Neuronal stem cell (in vitro differentiated cells): ENCODE data around the gene IGF1R.
A peak's percentile ranks its signal among the peaks of the same experiment; 100 is the strongest.

ENCODE experiments used
- DNase-seq: peaks from one replicate; pipeline ENCODE4 v3.0.0-alpha.2; 2013; ENCODE audit warnings: low spot score
- H2AFZ ChIP-seq: one replicate; pipeline ENCODE4 v1.6.1; 2013; ENCODE audit warnings: mild to moderate bottlenecking, low read length, inconsistent platforms
- H2AK5ac ChIP-seq: 2 replicates; pipeline ENCODE4 v1.6.1; 2013; ENCODE audit warnings: low read depth, mild to moderate bottlenecking, inconsistent platforms, low read length, moderate library complexity, mixed read lengths
- H2BK120ac ChIP-seq: 2 replicates; pipeline ENCODE4 v1.6.1; 2013; ENCODE audit warnings: low read depth, mild to moderate bottlenecking, inconsistent platforms, low read length, moderate library complexity, mixed read lengths
- H2BK12ac ChIP-seq: one replicate; pipeline ENCODE4 v1.6.1; 2013; ENCODE audit warnings: low read length, inconsistent platforms
- H2BK15ac ChIP-seq: 2 replicates; pipeline ENCODE4 v1.6.1; 2013; ENCODE audit warnings: mild to moderate bottlenecking, low read length, inconsistent platforms, mixed read lengths
- H2BK5ac ChIP-seq: one replicate; pipeline ENCODE4 v1.6.1; 2013; ENCODE audit warnings: inconsistent platforms, mild to moderate bottlenecking, low read length, moderate library complexity
- H3K14ac ChIP-seq: one replicate; pipeline ENCODE4 v1.6.1; 2013; ENCODE audit warnings: low read length, inconsistent platforms
- H3K18ac ChIP-seq: 2 replicates; pipeline ENCODE4 v1.6.1; 2013; ENCODE audit warnings: low read length, inconsistent platforms
- H3K23ac ChIP-seq: 2 replicates; pipeline ENCODE4 v1.6.1; 2013; ENCODE audit warnings: low read depth, mild to moderate bottlenecking, mixed read lengths, low read length, inconsistent platforms; ENCODE audit not compliant: poor library complexity
- H3K27ac ChIP-seq: replicated peaks from 3 replicates; pipeline ENCODE4 v1.5.1; 2013; ENCODE audit warnings: low read length, inconsistent platforms
- H3K27me3 ChIP-seq, 3 experiments: 2 replicates each; pipeline ENCODE4 v1.6.1; 2013; ENCODE audit warnings: low read length in 3 of 3, mild to moderate bottlenecking in 2 of 3, inconsistent platforms in 1 of 3, low read depth in 1 of 3, mixed read lengths in 1 of 3, moderate library complexity in 1 of 3; ENCODE audit not compliant: control insufficient read depth in 3 of 3, insufficient read depth in 3 of 3
- H3K36me3 ChIP-seq, 2 donors: replicated peaks in 1 of 2; 2 replicates each; pipeline ENCODE4 v1.6.1; 2013; ENCODE audit warnings: low read length in 2 of 2; ENCODE audit not compliant: control insufficient read depth in 2 of 2, insufficient read depth in 2 of 2
- H3K4ac ChIP-seq: 2 replicates; pipeline ENCODE4 v1.6.1; 2013; ENCODE audit warnings: inconsistent platforms, mild to moderate bottlenecking, low read length, moderate library complexity
- H3K4me1 ChIP-seq, 2 donors: 1 replicate in 1 of 2; 2 replicates in 1 of 2; pipeline ENCODE4 v1.6.1; 2013; ENCODE audit warnings: low read length in 2 of 2, low read depth in 1 of 2; ENCODE audit not compliant: control insufficient read depth in 2 of 2, insufficient read depth in 1 of 2
- H3K4me2 ChIP-seq: one replicate; pipeline ENCODE4 v1.6.1; 2013; ENCODE audit warnings: mild to moderate bottlenecking, low read length, inconsistent platforms; ENCODE audit not compliant: insufficient read depth, poor library complexity, severe bottlenecking
- H3K4me3 ChIP-seq, 2 donors: 2 replicates each; pipeline ENCODE4 v1.5.1; 2013; ENCODE audit warnings: low read length in 2 of 2, mild to moderate bottlenecking in 2 of 2, inconsistent platforms in 1 of 2, moderate library complexity in 1 of 2
- H3K79me1 ChIP-seq: one replicate; pipeline ENCODE4 v1.6.1; 2013; ENCODE audit warnings: low read depth, mild to moderate bottlenecking, inconsistent platforms, low read length, moderate library complexity
- H3K9ac ChIP-seq: one replicate; pipeline ENCODE4 v1.6.1; 2013; ENCODE audit warnings: mild to moderate bottlenecking, low read depth, low read length, inconsistent platforms; ENCODE audit not compliant: poor library complexity
- H3K9me3 ChIP-seq, 2 donors: replicated peaks in 1 of 2; 2 replicates each; pipeline versions ENCODE3 to v1.6.1; 2013; ENCODE audit warnings: low read length in 2 of 2, mild to moderate bottlenecking in 2 of 2, inconsistent platforms in 1 of 2, low read depth in 1 of 2, mixed read lengths in 1 of 2, moderate library complexity in 1 of 2; ENCODE audit not compliant: control insufficient read depth in 2 of 2, insufficient read depth in 1 of 2
- H4K8ac ChIP-seq: one replicate; pipeline ENCODE4 v1.6.1; 2013; ENCODE audit warnings: low read depth, mild to moderate bottlenecking, inconsistent platforms, low read length, moderate library complexity
- H4K91ac ChIP-seq: one replicate; pipeline ENCODE4 v1.6.1; 2013; ENCODE audit warnings: low read length, low read depth, mild to moderate bottlenecking, inconsistent platforms; ENCODE audit not compliant: poor library complexity
- WGBS, 2 donors: extraction: QIAGEN DNeasy Blood & Tissue Kit; methylation state at CpG; one replicate each; pipeline ENCODE4 v1.1.7; 2013; ENCODE audit warnings: missing lambda C conversion rate in 2 of 2, mixed read lengths in 1 of 2; ENCODE audit not compliant: insufficient read length in 2 of 2, insufficient replicate concordance in 1 of 2; ENCODE audit errors: extremely low coverage in 2 of 2; 5-methylcytosine and 5-hydroxymethylcytosine counted together

The IGF1R gene

GRCh38 chr15:98844261-98844660, 195.9 kb downstream of the IGF1R start:
- Histone ChIP-seq H3K27ac (no peak overlapping the region), H4K8ac (no peak overlapping the region)
- DNase-seq: no peak

GRCh38 chr15:98845138-98845884, 197.0 kb downstream of the IGF1R start:
- H4K91ac ChIP-seq: no peak overlapping the region
- H3K4me1 ChIP-seq: peaks cover 12% of the 10 kb centered on the region in 2 donors
- no peak overlapping the region for H2BK15ac ChIP-seq
- no peak overlapping the region for H2BK5ac ChIP-seq
- no CpG with 5 or more reads among the region's 6 CpGs for WGBS, 2 donors
- no peak overlapping the region for H3K4me2 ChIP-seq
- no peaks in the 10 kb centered on the region for H3K27me3 ChIP-seq
- no peak overlapping the region for H3K9ac ChIP-seq
- peaks cover 0 to 2% of the 10 kb centered on the region in 2 donors for H3K9me3 ChIP-seq
- H4K8ac ChIP-seq: no peak overlapping the region
- H3K36me3 ChIP-seq: peaks cover 0 to under 1% of the 10 kb centered on the region in 2 donors
- H3K4me3 ChIP-seq: no peak overlapping the region
- no peak overlapping the region for H3K23ac ChIP-seq
- no peak overlapping the region for H2AFZ ChIP-seq
- H3K14ac ChIP-seq: no peak overlapping the region
- H2BK120ac ChIP-seq: no peak overlapping the region
- peaks cover 2% of the 10 kb centered on the region for H3K79me1 ChIP-seq
- H3K27ac ChIP-seq: no peak overlapping the region
- no peak for DNase-seq
- no peak overlapping the region for H2AK5ac ChIP-seq
- H3K18ac ChIP-seq: no peak overlapping the region
- no peak overlapping the region for H2BK12ac ChIP-seq
- H3K4ac ChIP-seq: no peak overlapping the region

More at GRCh38 chr15:98844261-98844660, 195.9 kb downstream of the IGF1R start:
- peaks cover 10 to 12% of the 10 kb centered on the region in 2 donors for H3K4me1 ChIP-seq
- H3K4me2 ChIP-seq: no peak overlapping the region
- no peak overlapping the region for H2BK120ac ChIP-seq
- no peak overlapping the region for H3K4me3 ChIP-seq
- WGBS, 2 donors: no CpG with 5 or more reads among the region's 3 CpGs
- H3K9me3 ChIP-seq: peaks cover 0 to 2% of the 10 kb centered on the region in 2 donors
- peaks cover 0 to 4% of the 10 kb centered on the region in 2 donors for H3K36me3 ChIP-seq
- H3K18ac ChIP-seq: no peak overlapping the region
- peaks cover 2% of the 10 kb centered on the region for H3K79me1 ChIP-seq
- H2BK5ac ChIP-seq: no peak overlapping the region
- no peak overlapping the region for H2AK5ac ChIP-seq
- no peak overlapping the region for H2BK12ac ChIP-seq
- no peak overlapping the region for H3K14ac ChIP-seq
- no peaks in the 10 kb centered on the region for H3K27me3 ChIP-seq
- H2AFZ ChIP-seq: no peak overlapping the region
- no peak overlapping the region for H3K9ac ChIP-seq
- no peak overlapping the region for H3K23ac ChIP-seq
- no peak overlapping the region for H3K4ac ChIP-seq
- H4K91ac ChIP-seq: no peak overlapping the region
- H2BK15ac ChIP-seq: no peak overlapping the region

- Histone ChIP-seq H3K9ac (no peak overlapping the region), H4K91ac (no peak overlapping the region), H3K4me3 (no peak overlapping the region), H2BK12ac (no peak overlapping the region), H3K4me1 (peaks cover 25 to 43% of the 10 kb centered on the region in 2 donors), H2BK5ac (no peak overlapping the region), H3K27ac (no peak overlapping the region), H2AK5ac (peak overlapping the region; percentile 9), H3K79me1 (peaks cover 2% of the 10 kb centered on the region), H3K14ac (no peak overlapping the region), H3K23ac (no peak overlapping the region), H2BK15ac (no peak overlapping the region), H2BK120ac (no peak overlapping the region), H2AFZ (no peak overlapping the region), H3K4ac (no peak overlapping the region), H3K27me3 (no peaks in the 10 kb centered on the region), H3K4me2 (peak overlapping the region; percentile 46), H3K18ac (no peak overlapping the region), H3K36me3 (no peaks in the 10 kb centered on the region), H4K8ac (no peak overlapping the region), H3K9me3 (no peaks in the 10 kb centered on the region)
- peak; percentile 60 for DNase-seq
- WGBS, 2 donors: no CpG with 5 or more reads among the region's 15 CpGs
These were observed 202.7 kb downstream of the IGF1R start for GRCh38 chr15:98850961-98851572.

- H3K36me3 ChIP-seq: no peaks in the 10 kb centered on the region
- DNase-seq: peak; percentile 79
- no peak overlapping the region for H2BK12ac ChIP-seq
- no peak overlapping the region for H2AK5ac ChIP-seq
- peaks cover 25 to 50% of the 10 kb centered on the region in 2 donors for H3K4me1 ChIP-seq
- peak overlapping the region; percentile 73 for H3K27ac ChIP-seq
- H3K4me2 ChIP-seq: peak overlapping the region; percentile 90
- no peak overlapping the region for H3K23ac ChIP-seq
- no peak overlapping the region for H2BK120ac ChIP-seq
- H3K27me3 ChIP-seq: no peaks in the 10 kb centered on the region
- H3K79me1 ChIP-seq: no peaks in the 10 kb centered on the region
- H2BK5ac ChIP-seq: no peak overlapping the region
- no peak overlapping the region for H2BK15ac ChIP-seq
- no peak overlapping the region for H4K91ac ChIP-seq
- no peak overlapping the region for H3K4ac ChIP-seq
- no peak overlapping the region for H3K14ac ChIP-seq
- no peak overlapping the region for H4K8ac ChIP-seq
- H2AFZ ChIP-seq: peak overlapping the region; percentile 24
- H3K4me3 ChIP-seq: peak overlapping the region; percentile 56 to 86
- no peak overlapping the region for H3K18ac ChIP-seq
- no peaks in the 10 kb centered on the region for H3K9me3 ChIP-seq
- no peak overlapping the region for H3K9ac ChIP-seq
- WGBS, 2 donors: no CpG with 5 or more reads among the region's 8 CpGs
These were observed 204.8 kb downstream of the IGF1R start for GRCh38 chr15:98853161-98853560.
